HL-60 (cell line): Measurements from ENCODE around the gene CYP27B1.

Experiments
- CTCF ChIP-seq: IDR thresholded peaks from one replicate; pipeline ENCODE4 v1.5.1; 2011; ENCODE audit warnings: low read length, control low read depth, inconsistent platforms; ENCODE audit not compliant: insufficient read depth
- POLR2AphosphoS5 ChIP-seq: IDR thresholded peaks from 2 replicates; pipeline ENCODE4 v1.6.1; 2012; ENCODE audit warnings: low read depth

DNA sequence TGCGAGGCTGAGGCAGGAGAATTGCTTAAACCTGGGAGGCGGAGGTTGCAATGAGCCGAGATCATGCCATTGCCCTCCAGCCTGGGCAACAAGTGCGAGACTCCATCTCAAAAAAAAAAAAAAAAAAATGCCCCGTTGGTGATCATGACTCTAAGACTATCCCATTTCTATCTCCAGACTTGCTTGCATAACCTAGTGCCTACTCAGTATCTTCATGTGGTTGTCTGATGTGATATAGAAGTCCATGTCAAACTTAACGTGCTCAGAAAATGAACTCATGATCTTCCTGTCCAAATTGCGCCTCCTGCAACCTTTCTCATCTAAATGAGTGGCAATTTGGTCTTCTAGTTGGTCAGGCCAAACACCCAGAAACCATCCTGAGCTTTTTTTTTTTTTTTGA, 11.0 kb upstream of the CYP27B1 start:
- no peak for TF ChIP-seq CTCF
- TF ChIP-seq POLR2AphosphoS5 = no peak
